ENCODE measurements around the gene CGREF1. TPM values are rescaled to one million over a fixed set of nuclear protein-coding genes. Genes with fewer than 3 reads are reported as not detected.

Gene CGREF1
- total RNA-seq, 1 donor from 2014 or later, result 0.31 TPM

DNA sequence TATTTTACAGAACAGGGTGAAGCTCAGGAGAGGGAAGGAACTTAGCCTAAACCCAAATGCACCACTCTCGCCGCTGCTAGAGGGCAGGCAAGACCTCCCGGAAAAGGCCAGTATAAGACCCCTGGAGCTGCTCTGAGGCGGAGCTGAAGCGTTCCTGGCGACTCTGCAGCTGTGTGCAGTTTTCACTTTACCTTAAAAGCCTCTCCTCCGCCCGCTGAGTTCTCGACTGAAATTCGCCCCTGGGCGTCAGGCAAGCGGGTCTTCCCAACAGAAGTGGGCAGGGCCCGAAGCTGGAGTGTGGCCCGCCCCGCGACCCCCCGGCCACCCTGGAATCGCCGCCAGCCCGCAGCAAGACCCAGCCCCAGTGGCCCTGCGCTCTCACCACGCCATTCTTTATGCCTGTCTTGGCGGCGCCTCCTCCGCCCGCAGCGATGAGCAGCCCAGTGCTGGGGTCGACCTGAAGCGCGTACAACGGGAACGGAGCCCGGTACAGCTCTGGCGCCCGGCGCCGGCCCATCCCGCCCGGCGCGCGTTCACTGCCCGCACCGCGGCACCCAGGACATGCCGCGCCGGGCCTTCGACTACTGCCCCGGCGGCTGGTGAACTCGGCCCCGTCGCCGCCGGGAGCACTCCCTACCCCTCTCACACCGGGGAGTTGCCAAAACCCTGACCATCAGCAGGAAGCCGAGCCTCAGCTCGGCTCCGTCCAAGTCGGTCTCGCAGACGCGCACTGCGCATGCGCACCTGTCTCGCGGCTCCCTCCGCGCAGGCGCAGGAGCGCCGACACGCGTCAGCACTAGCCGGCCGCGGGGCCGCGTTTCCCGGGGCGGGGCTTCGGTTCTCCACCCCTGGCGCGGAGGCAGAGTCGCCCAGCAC is 15.2 kb upstream of the CGREF1 start, which contains the start of gene PREB:
Gene PREB (minus strand): TSS at position 732 of the 876 bp plus-strand sequence. CDS start 215 bp downstream, at position 517.
- Mint-ChIP-seq H3K27me3 (no peaks in the 10 kb centered on the region), H3K36me3 (ENCODE audit: low read depth) (peaks cover 37% of the 10 kb centered on the region), H3K9me3 (no peaks in the 10 kb centered on the region), H3K4me1 (peaks cover 20% of the 10 kb centered on the region), H3K4me3 (peak within 1 kb of the TSS; percentile 95), H3K27ac (peak within 1 kb of the TSS; percentile 90)
- POLR2A ChIA-PET, result interaction anchor here (0.6 to 3.0 kb wide), 15 partner anchors 10 to 295 kb away, joined by 3 to 32 read pairs (median 5); partner anchors contain the start of genes ABHD1, AGBL5, ATRAID and KHK
- DNase-seq (peak; percentile 99), ATAC-seq (ENCODE audit: low read depth) (peak; percentile 99)
- CTCF ChIA-PET, result interaction anchor here (0.6 to 2.8 kb wide), 7 partner anchors 10 to 228 kb away, joined by 3 to 10 read pairs (median 4); partner anchors contain the start of gene ABHD1
- intact Hi-C loops (cut with micrococcal nuclease), result loop anchor here (1.0 to 2.0 kb wide), 9 partner anchors 11 to 102 kb away; partner anchors contain the start of genes ABHD1, AGBL5, ATRAID and CAD
- TF ChIP-seq CTCF (IDR thresholded peaks at IDR 0.05), result no peak

- ChIA-PET POLR2A (interaction anchor here (0.6 to 3.0 kb wide), 12 partner anchors 9 to 295 kb away, joined by 3 to 32 read pairs (median 4); partner anchors contain the start of genes ABHD1, KHK, NRBP1 and SLC5A6), CTCF (interaction anchor here (1.2 to 2.8 kb wide), 4 partner anchors 10 to 147 kb away, joined by 4 to 10 read pairs (median 8); partner anchors contain the start of gene ABHD1)
- Mint-ChIP-seq H3K4me1 (peaks cover 20% of the 10 kb centered on the region), H3K27ac (peak overlapping the region; percentile 69), H3K36me3 (ENCODE audit: low read depth) (peaks cover 42% of the 10 kb centered on the region), H3K4me3 (peak overlapping the region; percentile 95), H3K27me3 (no peaks in the 10 kb centered on the region), H3K9me3 (no peaks in the 10 kb centered on the region)
- TF ChIP-seq CTCF (IDR thresholded peaks at IDR 0.05), result no peak
- DNase-seq (no peak), ATAC-seq (ENCODE audit: low read depth) (no peak)
- intact Hi-C loops (cut with micrococcal nuclease), result no loop called here
Observed at GRCh38 chr2:27133195-27133875, 14.4 kb upstream of the CGREF1 start.

DNA sequence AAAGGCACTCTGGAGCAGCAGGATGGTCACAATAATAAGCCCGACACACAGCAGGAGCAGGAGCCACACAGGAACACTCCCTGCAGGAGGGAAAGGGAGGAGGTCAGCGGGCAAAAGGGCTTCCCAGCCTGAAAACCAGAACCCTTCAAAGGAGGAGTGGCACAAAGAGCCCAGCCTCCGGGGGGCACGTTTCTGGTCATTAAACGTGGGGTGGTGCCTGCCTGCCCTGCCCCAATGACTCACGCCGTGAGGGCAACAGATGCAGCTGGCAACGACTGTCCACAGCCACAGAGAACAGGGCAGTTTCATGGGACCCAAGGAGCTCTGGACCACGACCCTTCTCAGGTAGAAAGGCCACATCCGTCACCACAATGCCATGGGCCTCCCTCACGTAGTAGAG is 12.5 kb upstream of the CGREF1 start:
- CTCF ChIA-PET, result no interaction called here
- TF ChIP-seq CTCF (IDR thresholded peaks at IDR 0.05), result no peak
- Mint-ChIP-seq H3K9me3 (no peaks in the 10 kb centered on the region), H3K36me3 (ENCODE audit: low read depth) (peaks cover 42% of the 10 kb centered on the region), H3K27ac (no peak overlapping the region), H3K4me1 (peaks cover 20% of the 10 kb centered on the region), H3K27me3 (no peaks in the 10 kb centered on the region), H3K4me3 (no peak overlapping the region)
- no peak for ATAC-seq (ENCODE audit: low read depth)
- no peak for DNase-seq
- intact Hi-C loops (cut with micrococcal nuclease), result no loop called here
- POLR2A ChIA-PET, result interaction anchor here (0.6 to 1.6 kb wide), 3 partner anchors 8 to 45 kb away, joined by 3 read pairs; partner anchors contain the start of genes ABHD1 and KHK

DNA sequence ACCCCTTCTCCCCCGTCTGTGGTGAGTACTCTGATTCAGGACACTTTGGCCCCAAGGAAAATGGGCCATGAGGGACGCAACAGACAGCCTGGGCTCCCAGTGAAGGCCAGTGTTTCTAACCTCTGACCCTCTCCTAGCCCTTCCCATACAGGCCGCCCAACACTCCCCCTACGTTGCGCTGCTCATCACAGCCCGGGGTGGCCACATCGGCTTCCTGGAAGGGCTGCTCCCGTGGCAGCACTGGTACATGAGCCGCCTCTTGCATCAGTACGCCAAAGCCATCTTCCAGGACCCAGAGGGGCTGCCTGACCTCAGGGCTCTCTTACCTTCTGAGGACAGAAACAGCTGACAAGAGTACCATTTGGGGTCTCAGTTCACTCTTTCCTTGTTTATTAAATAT is 11.5 kb upstream of the CGREF1 start:
- Mint-ChIP-seq H3K4me1 (peaks cover 20% of the 10 kb centered on the region), H3K27me3 (no peaks in the 10 kb centered on the region), H3K9me3 (no peaks in the 10 kb centered on the region), H3K27ac (no peak overlapping the region), H3K36me3 (ENCODE audit: low read depth) (peaks cover 42% of the 10 kb centered on the region), H3K4me3 (no peak overlapping the region)
- DNase-seq (no peak), ATAC-seq (ENCODE audit: low read depth) (no peak)
- CTCF ChIA-PET, result no interaction called here
- intact Hi-C loops (cut with micrococcal nuclease), result no loop called here
- POLR2A ChIA-PET, result no interaction called here
- TF ChIP-seq CTCF (IDR thresholded peaks at IDR 0.05), result no peak
